Body of pancreas (tissue), 4 donors: ENCODE data around the gene AMPD3. TPM values are rescaled to one million over a fixed set of nuclear protein-coding genes. Genes with fewer than 3 reads are reported as not detected.
A peak's percentile ranks its signal among the peaks of the same experiment; 100 is the strongest.

Experiments
- ATAC-seq: fragments of 150-250 bp; one replicate; pipeline ENCODE4 v1.9.1; 2016
- DNase-seq, 4 donors: peaks; one replicate each; pipeline ENCODE4 v3.0.0-alpha.2; 2019
- H3K27ac ChIP-seq, 4 donors: fragments of 200-600 bp; sonication (generic); 1 replicate in 3 of 4; 2 replicates in 1 of 4; pipeline versions ENCODE4 v1.5.1 to v1.6.1; 2016 to 2019; ENCODE audit warnings: mild to moderate bottlenecking in 1 of 4, mixed read lengths in 1 of 4, moderate library complexity in 1 of 4
- H3K27me3 ChIP-seq, 2 donors: fragments of 200-600 bp; sonication (generic); one replicate each; pipeline ENCODE4 v1.6.0; 2016; ENCODE audit warnings: mild to moderate bottlenecking in 1 of 2
- H3K36me3 ChIP-seq, 2 donors: fragments of 200-600 bp; sonication (generic); replicated peaks in 1 of 2; 2 replicates each; pipeline ENCODE4 v1.5.1; 2016; ENCODE audit warnings: low read depth in 2 of 2; ENCODE audit not compliant: insufficient read depth in 1 of 2
- H3K4me1 ChIP-seq: fragments of 200-600 bp; sonication (generic); one replicate; pipeline ENCODE4 v1.6.0; 2016
- H3K4me3 ChIP-seq, 2 donors: fragments of 200-600 bp; sonication (generic); 1 replicate in 1 of 2; 2 replicates in 1 of 2; pipeline ENCODE4 v1.5.1; 2016 to 2019
- H3K9me3 ChIP-seq, 3 donors: fragments of 200-600 bp; sonication (generic); 1 replicate in 2 of 3; 2 replicates in 1 of 3; pipeline ENCODE4 v1.5.1; 2016
- POLR2A ChIP-seq, 3 donors: fragments of 450-650 bp; IDR thresholded peaks; one replicate each; pipeline ENCODE4 v1.6.1; 2016; ENCODE audit warnings: antibody characterized with exemption in 3 of 3, mild to moderate bottlenecking in 2 of 3
- WGBS, 2 donors: methylation state at CpG; one replicate each; pipeline ENCODE4 v1.1.5; 2017; 5-methylcytosine and 5-hydroxymethylcytosine counted together
- intact Hi-C: fragments of 100-400 bp; cut with DNase I; formaldehyde crosslinking; loops from one replicate; pipeline ENCODE4 v1.15.1; 2023
- total RNA-seq, 2 donors: library from RNA; depleted of rRNA; stranded (reverse); fragments of >200 nt; gene quantifications; one replicate each; pipeline ENCODE4 v1.1.0, GENCODE V29; 2016
- TF ChIP-seq, protein P1 (sequence below), 7 experiments: fragments of 450-650 bp in 4 of 7; fragments of 200-600 bp in 3 of 7; sonication (generic) in 3 of 7; IDR thresholded peaks; one replicate each; pipeline ENCODE4 v1.5.1; 2016 to 2019; ENCODE audit warnings: antibody characterized with exemption in 7 of 7

AMPD3 gene
- total RNA-seq, 2 donors from 2014 or later: 3.6 to 9.9 TPM

DNA sequence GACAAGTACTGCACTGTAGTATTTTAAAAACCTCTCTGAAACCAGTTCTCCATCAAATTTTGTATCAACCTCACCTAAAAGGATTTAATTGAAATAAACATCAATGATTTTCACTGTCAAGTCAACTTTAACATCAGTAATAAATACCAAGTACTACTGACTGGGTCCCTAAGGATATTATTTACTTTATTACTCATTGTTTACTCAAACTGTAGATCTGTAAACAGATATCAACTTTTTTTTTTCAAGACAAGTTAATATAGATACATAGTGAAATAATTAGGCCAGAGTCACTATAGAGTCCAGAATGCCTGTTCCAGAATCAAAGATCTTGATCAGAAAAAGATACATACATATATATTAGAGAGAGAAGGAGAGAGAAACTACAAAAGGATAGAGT lies 84.3 kb downstream of the AMPD3 start:
- Histone ChIP-seq H3K27me3 (no peaks in the 10 kb centered on the region), H3K36me3 (no peaks in the 10 kb centered on the region), H3K27ac (no peak overlapping the region), H3K9me3 (no peaks in the 10 kb centered on the region), H3K4me1 (peaks cover 13% of the 10 kb centered on the region), H3K4me3 (no peak overlapping the region)
- intact Hi-C loops: no loop called here
- no peak for TF ChIP-seq POLR2A (IDR thresholded peaks at IDR 0.05)
- TF ChIP-seq, protein P1, sequence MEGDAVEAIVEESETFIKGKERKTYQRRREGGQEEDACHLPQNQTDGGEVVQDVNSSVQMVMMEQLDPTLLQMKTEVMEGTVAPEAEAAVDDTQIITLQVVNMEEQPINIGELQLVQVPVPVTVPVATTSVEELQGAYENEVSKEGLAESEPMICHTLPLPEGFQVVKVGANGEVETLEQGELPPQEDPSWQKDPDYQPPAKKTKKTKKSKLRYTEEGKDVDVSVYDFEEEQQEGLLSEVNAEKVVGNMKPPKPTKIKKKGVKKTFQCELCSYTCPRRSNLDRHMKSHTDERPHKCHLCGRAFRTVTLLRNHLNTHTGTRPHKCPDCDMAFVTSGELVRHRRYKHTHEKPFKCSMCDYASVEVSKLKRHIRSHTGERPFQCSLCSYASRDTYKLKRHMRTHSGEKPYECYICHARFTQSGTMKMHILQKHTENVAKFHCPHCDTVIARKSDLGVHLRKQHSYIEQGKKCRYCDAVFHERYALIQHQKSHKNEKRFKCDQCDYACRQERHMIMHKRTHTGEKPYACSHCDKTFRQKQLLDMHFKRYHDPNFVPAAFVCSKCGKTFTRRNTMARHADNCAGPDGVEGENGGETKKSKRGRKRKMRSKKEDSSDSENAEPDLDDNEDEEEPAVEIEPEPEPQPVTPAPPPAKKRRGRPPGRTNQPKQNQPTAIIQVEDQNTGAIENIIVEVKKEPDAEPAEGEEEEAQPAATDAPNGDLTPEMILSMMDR (IDR thresholded peaks at IDR 0.05): no peak
- DNase-seq (no peak), ATAC-seq (no peak)

DNA sequence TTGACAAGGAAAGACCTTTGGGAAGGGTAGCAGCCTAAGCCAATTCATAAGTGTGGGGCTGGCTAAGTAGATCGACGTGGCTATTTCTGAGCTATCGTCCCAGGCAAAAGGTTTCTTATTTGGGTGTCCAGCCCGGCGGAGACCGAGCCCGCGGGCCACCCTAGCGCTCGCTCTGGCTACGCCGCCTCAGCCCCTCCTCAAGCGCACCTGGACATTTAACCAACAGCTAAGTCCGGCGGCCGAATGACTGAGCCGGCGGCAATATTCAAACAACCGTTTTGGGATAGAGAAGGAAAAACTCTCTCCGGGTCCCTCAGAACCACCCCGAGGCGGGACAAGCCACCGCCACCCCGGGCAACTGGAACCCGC lies 85.5 kb downstream of the AMPD3 start:
- TF ChIP-seq POLR2A (IDR thresholded peaks at IDR 0.05): no peak
- TF ChIP-seq, protein P1 (IDR thresholded peaks at IDR 0.05): no peak
- DNase-seq: peak; percentile 63 to 80 (median 70)
- ATAC-seq: peak; percentile 72
- intact Hi-C loops: no loop called here
- Histone ChIP-seq H3K27ac (peak overlapping the region; percentile 90 to 93 (median 92)), H3K4me1 (peaks cover 13% of the 10 kb centered on the region), H3K4me3 (peak overlapping the region; percentile 79 to 95), H3K36me3 (no peaks in the 10 kb centered on the region), H3K27me3 (no peaks in the 10 kb centered on the region), H3K9me3 (no peaks in the 10 kb centered on the region)
- WGBS, 2 donors: 0 to 1% methylated on average over 11 to 25 of the region's 25 CpGs

DNA sequence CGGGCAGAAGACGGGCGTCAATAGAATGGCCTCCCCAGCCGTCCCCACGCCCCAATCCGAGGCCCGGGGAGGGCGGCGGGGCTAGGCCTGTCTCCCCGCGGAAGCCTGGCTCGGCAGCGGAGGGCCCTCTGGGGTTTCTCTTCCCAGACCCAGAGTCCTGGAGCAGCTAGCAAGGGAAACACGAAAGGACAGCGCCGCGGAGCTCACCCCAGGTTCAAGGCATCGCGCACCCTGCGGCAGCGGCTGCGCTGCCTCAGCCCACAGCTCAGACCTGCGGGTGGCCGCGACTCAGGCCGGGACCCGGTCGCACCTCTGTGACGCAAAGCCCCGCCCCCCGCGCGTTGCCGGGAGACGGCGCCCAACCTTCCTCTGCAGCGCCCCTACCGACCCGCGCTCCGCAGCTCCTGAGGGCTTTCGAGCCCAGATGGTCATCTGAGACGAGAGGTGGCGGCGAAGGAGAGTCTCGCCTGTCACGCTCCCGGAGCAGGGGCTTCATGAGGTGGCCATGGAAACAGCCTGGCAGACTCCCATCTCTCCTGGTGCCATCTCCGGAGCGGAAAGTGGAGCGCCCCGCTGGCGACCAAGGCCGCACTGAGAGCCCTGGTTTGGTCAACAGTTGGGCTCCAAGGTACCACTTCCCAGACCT lies 86.0 kb downstream of the AMPD3 start, which contains the start of gene RNF141:
RNF141 (minus strand) TSS at position 273 of the 646 bp plus-strand sequence. CDS start 7,029 bp downstream, outside the sequence.
- Histone ChIP-seq H3K36me3 (no peaks in the 10 kb centered on the region), H3K27me3 (no peaks in the 10 kb centered on the region), H3K4me3 (peak within 1 kb of the TSS; percentile 79 to 95), H3K4me1 (peaks cover 13% of the 10 kb centered on the region), H3K27ac (peak within 1 kb of the TSS; percentile 90 to 93 (median 92)), H3K9me3 (no peaks in the 10 kb centered on the region)
- DNase-seq (peak; percentile 96 to 98 (median 97)), ATAC-seq (peak; percentile 98)
- TF ChIP-seq POLR2A (IDR thresholded peaks at IDR 0.05): peak; percentile 92 to 95 (median 94)
- TF ChIP-seq, protein P1 (IDR thresholded peaks at IDR 0.05): peak; percentile 77 to 95 (median 93)
- intact Hi-C loops: no loop called here
- WGBS, 2 donors: 0% methylated on average over 17 to 49 of the region's 54 CpGs

DNA sequence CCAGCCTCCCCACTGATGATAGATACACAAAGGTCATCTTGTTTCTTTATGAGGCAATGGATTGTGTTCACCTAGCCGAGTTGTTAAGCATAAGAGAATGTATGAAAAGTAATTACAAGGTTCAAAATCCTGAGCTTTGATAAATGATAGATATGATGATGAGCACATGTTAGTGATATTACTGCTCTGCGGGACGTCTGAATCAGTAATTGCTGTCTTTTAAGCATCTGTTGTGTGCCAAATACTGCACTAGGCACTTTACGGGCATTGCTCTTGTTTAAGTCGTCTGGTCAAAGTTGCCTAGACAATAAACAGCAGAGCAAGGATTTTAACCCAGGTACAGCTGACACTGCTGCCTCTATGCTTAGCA lies 86.5 kb downstream of the AMPD3 start:
- no peak for DNase-seq
- 34 to 37% methylated on average over 5 of the region's 5 CpGs for WGBS, 2 donors
- Histone ChIP-seq H3K9me3 (no peaks in the 10 kb centered on the region), H3K36me3 (no peaks in the 10 kb centered on the region), H3K4me3 (peak overlapping the region in 1 of 2 donors; percentile 79), H3K27me3 (no peaks in the 10 kb centered on the region), H3K4me1 (peaks cover 13% of the 10 kb centered on the region), H3K27ac (peak overlapping the region; percentile 90 to 93 (median 92))
- no peak for ATAC-seq
- TF ChIP-seq, protein P1 (IDR thresholded peaks at IDR 0.05): no peak
- no peak for TF ChIP-seq POLR2A (IDR thresholded peaks at IDR 0.05)
- intact Hi-C loops: no loop called here

DNA sequence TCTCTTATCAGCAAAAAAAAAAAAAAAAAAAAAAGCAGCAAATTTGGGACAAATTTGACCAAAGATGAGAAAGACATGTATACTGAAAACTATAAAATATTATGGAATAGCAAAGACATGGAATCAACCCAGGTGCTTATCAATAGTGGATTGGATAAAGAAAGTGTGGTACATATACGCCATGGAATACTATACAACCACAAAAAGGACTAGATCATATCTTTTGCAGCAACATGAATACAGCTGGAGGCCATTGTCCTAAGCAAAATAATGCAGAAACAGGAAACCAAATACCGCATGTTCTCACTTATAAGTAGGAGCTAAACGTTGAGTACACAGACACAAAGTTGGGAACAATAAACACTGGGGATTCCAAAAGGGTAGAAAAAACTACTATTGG lies 87.7 kb downstream of the AMPD3 start:
- H3K36me3 ChIP-seq: no peaks in the 10 kb centered on the region
- no peak overlapping the region for H3K27ac ChIP-seq
- intact Hi-C loops: no loop called here
- no peaks in the 10 kb centered on the region for H3K9me3 ChIP-seq
- H3K4me1 ChIP-seq: peaks cover 13% of the 10 kb centered on the region
- DNase-seq (no peak), ATAC-seq (no peak)
- H3K27me3 ChIP-seq: no peaks in the 10 kb centered on the region
- TF ChIP-seq, protein P1 (IDR thresholded peaks at IDR 0.05): no peak
- no peak for TF ChIP-seq POLR2A (IDR thresholded peaks at IDR 0.05)
- 81 to 90% methylated on average over 3 of the region's 3 CpGs for WGBS, 2 donors
- H3K4me3 ChIP-seq: no peak overlapping the region
